Panc1 (cell line): ENCODE results near the gene NTRK2.

ENCODE experiments used
- CTCF ChIP-seq: fragments of 450-650 bp; IDR thresholded peaks from 2 replicates; pipeline ENCODE4 v1.5.1; 2017; ENCODE audit warnings: mild to moderate bottlenecking
- POLR2AphosphoS5 ChIP-seq: IDR thresholded peaks from 2 replicates; pipeline ENCODE4 v1.6.1; 2012; ENCODE audit warnings: mild to moderate bottlenecking, low read depth, low read length, moderate library complexity

GRCh38 chr9:85054017-85054416 is 384.5 kb downstream of the NTRK2 start:
- TF ChIP-seq CTCF (no peak), POLR2AphosphoS5 (no peak)
